A549 (cell line): Measurements from ENCODE around the gene ALG11.

Experiments
- MAZ ChIP-seq: fragments of 150-350 bp; IDR thresholded peaks from 2 replicates; pipeline ENCODE4 v1.6.1; 2014; ENCODE audit warnings: antibody characterized with exemption, low read depth, low read length, borderline replicate concordance
- NFE2L2 ChIP-seq: fragments of 150-350 bp; conservative IDR thresholded peaks from 2 replicates; pipeline ENCODE4 v1.6.1; 2014; ENCODE audit warnings: low read length
- RAD21 ChIP-seq, 2 experiments: fragments of >200 bp in 1 of 2; sonication (Bioruptor Twin) in 1 of 2; formaldehyde crosslinking in 1 of 2; IDR thresholded peaks in 1 of 2; conservative IDR thresholded peaks in 1 of 2; 2 replicates in 1 of 2; 3 replicates in 1 of 2; pipeline ENCODE4 v1.6.1; 2012 to 2018; ENCODE audit warnings: inconsistent platforms in 1 of 2
- RNF2 ChIP-seq: fragments of 200-600 bp; sonication (generic); IDR thresholded peaks from 2 replicates; pipeline ENCODE4 v1.6.1; 2016; ENCODE audit warnings: low read depth, mild to moderate bottlenecking, antibody characterized with exemption, moderate library complexity, borderline replicate concordance
- ZSCAN20 ChIP-seq: fragments of 250-450 bp; sonication (Bioruptor Pico); IDR thresholded peaks from 2 replicates; pipeline ENCODE4 v1.8.0; 2022; ENCODE audit warnings: mild to moderate bottlenecking, moderate library complexity
- TF ChIP-seq, protein P1 (sequence below): fragments of >200 bp; sonication (Bioruptor Twin); formaldehyde crosslinking; IDR thresholded peaks from 3 replicates; pipeline ENCODE4 v1.5.1; 2016
- TF ChIP-seq, protein P2 (sequence below): IDR thresholded peaks from 2 replicates; pipeline ENCODE4 v1.6.1; 2012
- TF ChIP-seq, protein P3 (sequence below): fragments of 450-650 bp; IDR thresholded peaks from 2 replicates; pipeline ENCODE4 v1.6.1; 2014; ENCODE audit warnings: antibody characterized with exemption

- TF ChIP-seq RNF2 = no peak
- TF ChIP-seq, protein P1, sequence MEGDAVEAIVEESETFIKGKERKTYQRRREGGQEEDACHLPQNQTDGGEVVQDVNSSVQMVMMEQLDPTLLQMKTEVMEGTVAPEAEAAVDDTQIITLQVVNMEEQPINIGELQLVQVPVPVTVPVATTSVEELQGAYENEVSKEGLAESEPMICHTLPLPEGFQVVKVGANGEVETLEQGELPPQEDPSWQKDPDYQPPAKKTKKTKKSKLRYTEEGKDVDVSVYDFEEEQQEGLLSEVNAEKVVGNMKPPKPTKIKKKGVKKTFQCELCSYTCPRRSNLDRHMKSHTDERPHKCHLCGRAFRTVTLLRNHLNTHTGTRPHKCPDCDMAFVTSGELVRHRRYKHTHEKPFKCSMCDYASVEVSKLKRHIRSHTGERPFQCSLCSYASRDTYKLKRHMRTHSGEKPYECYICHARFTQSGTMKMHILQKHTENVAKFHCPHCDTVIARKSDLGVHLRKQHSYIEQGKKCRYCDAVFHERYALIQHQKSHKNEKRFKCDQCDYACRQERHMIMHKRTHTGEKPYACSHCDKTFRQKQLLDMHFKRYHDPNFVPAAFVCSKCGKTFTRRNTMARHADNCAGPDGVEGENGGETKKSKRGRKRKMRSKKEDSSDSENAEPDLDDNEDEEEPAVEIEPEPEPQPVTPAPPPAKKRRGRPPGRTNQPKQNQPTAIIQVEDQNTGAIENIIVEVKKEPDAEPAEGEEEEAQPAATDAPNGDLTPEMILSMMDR = no peak
- no peak for TF ChIP-seq NFE2L2
- TF ChIP-seq, protein P2, sequence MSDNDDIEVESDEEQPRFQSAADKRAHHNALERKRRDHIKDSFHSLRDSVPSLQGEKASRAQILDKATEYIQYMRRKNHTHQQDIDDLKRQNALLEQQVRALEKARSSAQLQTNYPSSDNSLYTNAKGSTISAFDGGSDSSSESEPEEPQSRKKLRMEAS = no peak
- TF ChIP-seq ZSCAN20 (CRISPR knock-in tag) = no peak
- no peak for TF ChIP-seq RAD21 (conservative IDR thresholded peaks at IDR 0.05 in 1 of 2, IDR thresholded peaks at IDR 0.05 in 1 of 2)
- TF ChIP-seq, protein P3, sequence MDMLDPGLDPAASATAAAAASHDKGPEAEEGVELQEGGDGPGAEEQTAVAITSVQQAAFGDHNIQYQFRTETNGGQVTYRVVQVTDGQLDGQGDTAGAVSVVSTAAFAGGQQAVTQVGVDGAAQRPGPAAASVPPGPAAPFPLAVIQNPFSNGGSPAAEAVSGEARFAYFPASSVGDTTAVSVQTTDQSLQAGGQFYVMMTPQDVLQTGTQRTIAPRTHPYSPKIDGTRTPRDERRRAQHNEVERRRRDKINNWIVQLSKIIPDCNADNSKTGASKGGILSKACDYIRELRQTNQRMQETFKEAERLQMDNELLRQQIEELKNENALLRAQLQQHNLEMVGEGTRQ = no peak
- TF ChIP-seq MAZ = no peak
Measured at GRCh38 chr13:52012512-52012836, 276 bp downstream of the ALG11 start.
